NCI-H345 treated with DMSO at 0.1 percent for 48 hours (cell line): ENCODE data around the gene CD320.
"Not testable (repeated sequence)": the region's sequence is repeated elsewhere in the genome, so short reads cannot be mapped to it uniquely, and the experiment has no call there.

Source experiments
- DNase-seq: peaks from one replicate; lab custom pipeline; 2025; ENCODE audit not compliant: unreplicated experiment; lab: John Stamatoyannopoulos, UW

CD320 gene

GRCh38 chr19:8310342-8311055 is 2.3 kb upstream of the CD320 start:
- no peak for DNase-seq

GRCh38 chr19:8308891-8309291 is 733 bp upstream of the CD320 start:
- no peak for DNase-seq

- DNase-seq, result no peak
These were observed 676 bp downstream of the CD320 start for GRCh38 chr19:8307400-8307964.

GRCh38 chr19:8306235-8307054 is 1.7 kb downstream of the CD320 start:
- DNase-seq, result no peak

GRCh38 chr19:8305798-8306197 is 2.4 kb downstream of the CD320 start:
- no peak for DNase-seq

- DNase-seq, result no peak
These were observed 3.1 kb downstream of the CD320 start for GRCh38 chr19:8304841-8305621.

- DNase-seq, result no peak
These were observed 5.4 kb downstream of the CD320 start for GRCh38 chr19:8302734-8303133.

- no peak for DNase-seq
These were observed 5.8 kb downstream of the CD320 start for GRCh38 chr19:8302357-8302691.

GRCh38 chr19:8291337-8291736 is 16.8 kb downstream of the CD320 start:
- DNase-seq, result not testable (repeated sequence)

GRCh38 chr19:8276508-8276907 is 31.6 kb downstream of the CD320 start:
- not testable (repeated sequence) for DNase-seq

GRCh38 chr19:8269724-8270123 is 38.4 kb downstream of the CD320 start:
- DNase-seq, result no peak

GRCh38 chr19:8265872-8266271 is 42.3 kb downstream of the CD320 start:
- no peak for DNase-seq

- DNase-seq, result not testable (repeated sequence)
These were observed 43.9 kb downstream of the CD320 start for GRCh38 chr19:8264248-8264647.

- no peak for DNase-seq
These were observed 45.7 kb downstream of the CD320 start for GRCh38 chr19:8262431-8262830.

- DNase-seq, result no peak
These were observed 46.3 kb downstream of the CD320 start for GRCh38 chr19:8261881-8262280.

- DNase-seq, result no peak
These were observed 46.8 kb downstream of the CD320 start for GRCh38 chr19:8261347-8261746.

GRCh38 chr19:8259922-8260247 is 48.3 kb downstream of the CD320 start:
- DNase-seq, result no peak

GRCh38 chr19:8259142-8259921 is 48.8 kb downstream of the CD320 start:
- DNase-seq, result no peak

- DNase-seq, result no peak
These were observed 51.1 kb downstream of the CD320 start for GRCh38 chr19:8257052-8257443.

GRCh38 chr19:8256276-8257051 is 51.7 kb downstream of the CD320 start:
- no peak for DNase-seq
